GM19467 (cell line): ENCODE data around the gene TPSD1.
"Not testable (repeated sequence)": the region's sequence is repeated elsewhere in the genome, so short reads cannot be mapped to it uniquely, and the experiment has no call there.

ENCODE experiments used
- ATAC-seq: cut with Tn5 transposase; IDR thresholded peaks from one replicate; pipeline ENCODE4 v1.9.1; 2021; ENCODE audit warnings: mild to moderate bottlenecking, moderate library complexity; ENCODE audit not compliant: unreplicated experiment

The TPSD1 gene

GRCh38 chr16:1262210-1262845 lies 6.5 kb downstream of the TPSD1 start:
- no peak for ATAC-seq

DNA sequence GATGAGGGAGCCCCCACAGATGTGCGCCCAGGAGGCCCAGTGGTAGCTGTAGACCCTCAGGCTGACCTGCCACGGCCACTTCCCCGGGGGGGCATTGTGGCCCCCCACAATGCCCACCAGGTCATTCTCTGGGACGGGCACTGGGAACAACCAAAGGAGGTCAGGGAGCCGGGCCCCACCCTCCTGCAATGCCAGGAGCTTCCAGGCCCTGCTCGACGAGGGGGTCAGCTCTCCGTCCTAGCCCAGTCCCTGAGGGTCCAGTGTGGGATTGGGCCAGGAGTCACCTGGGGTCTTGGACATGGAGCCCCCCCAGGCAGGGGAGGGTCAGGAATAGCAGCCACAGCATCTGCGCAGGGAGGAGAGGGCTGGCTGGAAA lies 7.0 kb downstream of the TPSD1 start:
- no peak for ATAC-seq

DNA sequence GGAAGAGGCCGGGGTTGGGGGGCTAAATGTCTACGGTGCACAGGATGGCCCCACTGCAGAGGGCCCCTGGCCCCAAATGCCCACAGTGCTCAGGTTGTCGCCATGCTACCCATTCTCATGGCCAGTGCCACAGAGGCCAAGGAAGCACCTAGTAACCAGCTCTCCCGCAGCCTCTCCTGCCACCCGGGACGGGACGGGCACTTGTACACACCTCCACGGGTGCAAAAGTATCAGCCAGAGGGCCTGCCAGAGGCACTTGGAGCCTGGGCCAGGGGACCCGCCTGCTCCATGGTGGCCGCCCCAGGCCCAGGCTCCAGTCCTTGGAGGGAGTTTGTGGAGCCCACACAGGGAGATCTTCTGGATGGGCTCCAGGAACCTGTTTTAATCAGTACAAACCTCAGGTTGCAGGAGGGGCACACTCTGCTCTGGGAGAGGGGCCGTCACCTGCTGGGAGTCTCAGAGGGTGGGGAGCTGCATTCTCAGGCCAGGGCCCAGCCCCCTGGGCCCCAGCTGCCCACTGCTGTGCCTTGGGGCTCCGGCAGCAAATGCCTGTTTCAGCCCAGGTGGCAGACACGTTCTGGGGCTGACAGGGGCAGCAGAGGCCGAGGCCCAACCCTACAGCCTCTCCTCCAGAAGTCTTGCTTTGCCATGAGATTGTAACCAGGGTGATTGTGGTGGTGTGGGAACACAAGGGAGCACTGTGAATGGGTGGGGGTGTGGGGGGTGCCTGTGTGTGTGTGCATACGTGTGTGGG lies 7.9 kb downstream of the TPSD1 start:
- no peak for ATAC-seq

DNA sequence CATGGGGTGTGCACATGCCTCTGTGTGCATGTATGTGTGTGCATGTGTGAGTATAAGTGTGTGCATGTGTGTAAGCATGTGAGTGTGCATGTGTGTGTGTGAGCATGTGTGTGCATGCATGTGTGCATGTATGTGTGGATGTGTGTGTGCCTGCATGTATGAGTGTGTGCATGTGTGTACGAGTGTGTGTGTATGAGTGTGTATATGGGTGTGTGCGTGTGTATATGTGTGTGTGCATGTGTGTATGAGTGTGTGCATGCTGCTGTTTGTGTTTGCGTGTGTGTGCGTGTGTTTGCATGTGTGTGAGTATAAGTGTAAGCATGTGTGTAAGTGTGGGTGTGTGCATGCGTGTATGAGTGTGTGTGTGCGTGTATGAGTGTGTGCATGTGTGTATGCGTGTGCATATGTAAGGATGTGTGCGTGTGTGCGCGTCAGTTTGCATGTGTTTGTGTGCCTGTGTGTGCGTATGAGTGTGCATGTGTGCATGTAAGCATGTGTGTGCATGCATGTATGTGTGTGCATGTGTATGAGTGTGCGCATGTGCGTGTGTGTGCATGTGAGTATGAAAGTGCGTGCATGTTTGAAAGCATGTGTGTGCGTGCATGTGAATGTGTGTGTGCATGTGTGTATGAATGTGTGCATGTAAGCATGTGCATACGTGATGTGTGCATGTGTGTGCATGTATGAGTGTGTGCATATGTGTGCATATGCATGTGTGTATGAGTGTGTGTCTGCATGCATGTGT lies 8.6 kb downstream of the TPSD1 start:
- ATAC-seq, result no peak

DNA sequence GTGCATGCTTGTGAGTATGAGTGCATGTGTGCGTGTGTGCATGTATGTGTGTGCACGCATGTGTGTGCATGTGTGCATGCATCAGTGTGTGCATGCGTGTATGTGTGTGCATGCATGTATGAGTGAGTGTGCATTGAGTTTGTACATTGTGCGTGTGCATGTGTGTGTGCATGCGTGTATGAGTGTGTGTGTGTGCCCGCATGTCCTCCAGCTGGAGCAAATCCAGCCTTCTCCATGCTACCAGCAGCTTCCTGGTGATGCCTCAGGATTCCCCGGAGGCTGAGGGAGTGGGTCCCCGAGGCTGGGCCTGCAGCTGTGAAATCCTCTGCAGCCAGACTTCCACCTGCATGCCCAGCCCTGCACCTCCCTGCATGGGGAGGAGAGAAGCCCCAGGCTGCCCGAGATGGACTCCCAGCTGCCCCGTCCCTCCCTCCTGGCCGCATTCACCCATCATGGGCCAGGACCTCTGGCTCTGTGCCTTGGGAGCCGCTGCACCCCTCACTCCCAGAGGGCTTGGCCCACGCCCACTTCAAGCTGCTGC lies 9.3 kb downstream of the TPSD1 start:
- no peak for ATAC-seq

DNA sequence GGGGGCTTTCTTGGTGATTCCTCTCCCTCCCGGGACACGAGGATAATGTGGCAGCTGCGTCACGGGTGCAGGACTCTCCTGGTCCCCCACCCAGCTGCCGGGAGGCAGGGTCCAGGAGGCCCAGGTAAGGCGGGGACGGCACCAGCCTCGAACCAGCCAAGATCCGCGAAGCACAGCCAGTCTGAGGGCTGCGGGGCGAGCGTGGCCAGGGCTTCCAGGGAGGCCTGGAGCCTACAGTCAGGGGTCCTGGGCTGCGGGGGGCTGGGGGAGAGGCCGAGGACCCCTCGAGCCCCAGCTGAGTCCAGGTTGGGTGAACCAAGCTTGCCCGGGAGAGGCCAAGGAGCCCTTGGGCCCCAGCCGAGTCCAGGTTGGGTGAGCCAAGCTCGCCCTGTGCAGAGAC lies 10.0 kb downstream of the TPSD1 start:
- ATAC-seq, result no peak

- not testable (repeated sequence) for ATAC-seq
Observed at GRCh38 chr16:1269418-1269817, 13.5 kb downstream of the TPSD1 start.

DNA sequence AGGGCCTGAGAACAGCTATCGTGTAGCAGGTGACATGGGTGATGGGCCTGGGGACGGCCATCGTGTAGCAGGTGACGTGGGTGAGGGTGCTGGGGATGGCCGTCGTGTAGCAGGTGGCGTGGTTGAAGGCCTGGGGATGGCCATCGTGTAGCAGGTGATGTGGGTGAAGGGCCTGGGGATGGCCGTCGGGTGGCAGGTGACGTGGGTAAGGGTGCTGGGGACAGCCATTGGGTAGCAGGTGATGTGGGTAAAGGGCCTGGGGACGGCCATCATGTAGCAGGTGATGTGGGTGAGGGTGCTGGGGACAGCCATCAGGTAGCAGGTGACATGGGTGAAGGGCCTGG lies 15.5 kb downstream of the TPSD1 start:
- ATAC-seq, result no peak

GRCh38 chr16:1271724-1272413 lies 16.0 kb downstream of the TPSD1 start:
- not testable (repeated sequence) for ATAC-seq

- ATAC-seq, result no peak
Observed at GRCh38 chr16:1272453-1273198, 16.8 kb downstream of the TPSD1 start.

- ATAC-seq, result no peak
Observed at GRCh38 chr16:1273816-1274215, 17.9 kb downstream of the TPSD1 start.

DNA sequence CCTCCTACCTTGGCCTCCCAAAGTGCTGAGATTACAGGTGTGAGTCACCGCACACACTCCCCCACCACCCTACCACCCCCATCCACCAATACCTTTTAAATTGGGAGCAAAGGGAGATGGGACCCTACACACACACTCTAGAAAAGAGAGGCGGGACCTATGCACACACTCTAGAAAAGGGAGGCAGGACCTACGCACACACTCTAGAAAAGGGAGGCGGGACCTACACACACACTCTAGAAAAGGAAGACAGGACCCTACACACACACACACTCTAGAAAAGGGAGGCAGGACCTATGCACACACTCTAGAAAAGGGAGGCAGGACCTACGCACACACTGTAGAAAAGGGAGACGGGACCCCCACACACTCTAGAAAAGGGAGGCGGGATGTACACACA lies 18.9 kb downstream of the TPSD1 start:
- no peak for ATAC-seq

DNA sequence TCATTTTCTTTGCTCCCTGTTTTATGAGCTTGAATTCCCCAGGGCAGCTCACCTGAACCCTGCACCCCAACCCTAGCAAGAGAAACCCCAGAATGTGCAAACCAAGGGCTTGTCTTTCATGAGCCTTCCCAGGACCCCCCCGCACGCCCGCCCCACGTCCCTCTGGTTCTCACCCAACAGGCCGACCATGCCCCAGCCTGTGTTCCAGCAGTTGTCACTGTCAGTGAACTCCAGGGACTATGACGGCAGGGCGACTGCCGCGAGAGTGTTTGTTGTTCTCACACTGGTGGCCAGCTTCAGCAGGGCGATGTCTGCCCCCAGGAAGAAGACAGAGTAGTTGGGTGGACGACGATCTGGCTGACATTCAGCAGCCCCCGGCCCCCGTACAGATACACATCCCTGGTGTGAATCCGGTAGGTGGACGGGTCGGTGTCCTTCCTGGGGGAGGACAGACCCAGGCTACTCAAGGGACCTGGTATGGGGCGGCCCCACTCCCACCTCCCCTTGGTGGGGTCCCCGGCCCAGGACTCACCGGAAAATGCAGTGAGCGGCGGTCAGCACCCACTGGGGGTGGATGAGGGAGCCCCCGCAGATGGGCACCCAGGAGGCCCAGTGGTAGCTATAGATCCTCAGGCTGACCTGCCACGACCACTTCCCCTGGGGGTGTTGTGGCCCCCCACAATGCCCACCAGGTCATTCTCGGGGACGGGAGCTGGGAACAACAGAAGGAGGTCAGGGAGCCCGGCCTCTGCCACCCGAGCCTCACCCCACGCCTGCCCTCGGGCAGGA lies 20.1 kb downstream of the TPSD1 start:
- no peak for ATAC-seq

DNA sequence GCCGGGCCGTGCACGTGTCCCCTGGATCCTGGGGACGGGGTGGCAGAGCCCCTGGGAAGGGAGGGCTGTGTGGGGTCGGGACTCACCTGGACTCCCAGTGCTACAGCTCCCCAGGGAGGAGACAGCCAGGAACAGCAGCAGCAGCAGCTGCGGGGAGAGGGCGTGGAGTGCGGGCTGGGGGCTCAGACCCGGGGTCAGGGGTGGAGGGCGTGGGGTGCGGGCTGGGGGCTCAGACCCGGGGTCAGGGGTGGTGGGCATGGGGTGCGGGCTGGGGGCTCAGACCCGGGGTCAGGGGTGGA lies 20.7 kb downstream of the TPSD1 start:
- no peak for ATAC-seq

GRCh38 chr16:1277151-1277598 lies 21.3 kb downstream of the TPSD1 start:
- no peak for ATAC-seq

DNA sequence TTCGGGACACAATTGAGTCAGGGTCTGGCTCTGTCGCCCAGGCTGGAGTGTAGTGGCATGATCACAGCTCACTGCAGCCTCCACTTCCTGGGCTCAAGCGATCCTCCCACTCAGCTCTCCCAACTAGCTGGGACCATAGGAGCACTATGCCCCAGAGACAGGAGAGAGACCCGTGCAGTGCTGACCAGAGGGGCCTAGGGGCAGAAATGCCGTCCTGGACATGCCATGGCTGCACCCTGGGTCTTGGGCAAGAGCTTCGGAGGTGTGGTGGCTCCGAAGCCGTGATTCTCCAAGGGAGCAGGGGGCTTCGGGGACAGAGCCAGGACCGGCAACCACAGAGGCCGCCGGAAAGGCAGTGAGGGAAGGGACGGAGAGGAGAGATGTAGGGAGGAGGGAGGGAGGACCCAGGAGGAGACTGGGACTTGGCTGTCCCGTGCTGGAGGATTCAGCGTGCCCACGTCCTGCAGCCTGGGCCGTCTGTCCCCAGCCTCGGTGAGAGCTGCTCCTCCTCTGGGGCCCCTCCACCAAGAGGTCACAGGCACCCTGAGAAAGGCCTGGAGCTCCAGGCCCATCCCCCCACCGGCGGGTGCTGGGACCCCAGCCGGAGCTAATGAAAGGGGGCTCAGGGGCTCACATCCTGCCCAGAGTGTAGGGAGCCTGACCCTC lies 21.9 kb downstream of the TPSD1 start:
- ATAC-seq, result no peak

GRCh38 chr16:1278477-1278876 lies 22.6 kb downstream of the TPSD1 start:
- no peak for ATAC-seq

DNA sequence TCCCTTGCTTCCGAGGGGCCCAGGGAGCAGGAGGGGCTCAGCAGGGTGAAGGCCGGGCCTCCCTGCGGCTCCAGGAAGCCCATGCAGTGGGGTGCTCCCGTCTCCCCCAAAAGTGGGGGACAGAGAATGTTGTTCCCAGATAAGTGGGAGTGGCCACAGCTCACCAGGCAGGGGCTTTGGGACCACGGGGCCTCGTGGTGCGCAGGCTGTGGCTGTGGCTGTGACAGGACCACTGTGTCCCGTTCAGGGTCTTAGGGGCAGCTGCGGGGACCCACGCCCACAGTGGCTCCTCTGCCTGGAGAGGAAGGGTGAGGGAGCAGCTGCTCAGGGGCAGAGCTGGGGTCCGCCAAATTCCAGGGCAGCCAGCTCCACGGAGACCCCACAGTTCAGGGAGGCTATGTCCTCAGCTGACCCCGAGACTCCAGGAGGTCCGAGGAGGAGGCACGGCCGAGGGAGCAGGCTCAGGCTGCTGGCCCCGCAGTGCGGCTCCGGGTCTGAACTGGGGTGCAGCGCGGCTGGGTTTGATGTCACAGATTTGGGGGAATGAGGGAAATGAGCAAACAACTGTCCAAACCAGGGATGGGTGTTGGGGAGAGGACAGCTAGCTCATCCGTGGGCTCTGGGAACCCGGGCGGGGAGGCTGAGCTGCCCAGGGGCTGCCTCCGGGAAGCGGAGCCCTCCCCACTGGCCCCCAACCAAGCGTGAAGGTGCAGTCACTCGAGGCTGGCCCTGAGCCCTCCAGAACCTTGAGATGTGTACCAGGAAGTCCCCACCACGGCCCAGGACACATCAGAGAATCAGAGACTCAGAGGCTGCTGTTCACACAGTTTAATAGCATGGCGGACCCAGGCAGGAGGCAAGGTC lies 23.4 kb downstream of the TPSD1 start:
- ATAC-seq, result no peak
